Transverse colon (tissue), 4 donors: ENCODE results near the gene GCC2.

Source experiments
- EP300 ChIP-seq: sonication (generic); formaldehyde crosslinking; IDR thresholded peaks from one replicate; pipeline ENCODE4 v1.6.1; 2017; ENCODE audit warnings: antibody characterized with exemption, low read depth
- POLR2A ChIP-seq: fragments of 450-650 bp; IDR thresholded peaks from one replicate; pipeline ENCODE4 v1.6.1; 2016; ENCODE audit warnings: antibody characterized with exemption, mild to moderate bottlenecking, moderate library complexity
- POLR2AphosphoS5 ChIP-seq, 3 donors: sonication (generic); formaldehyde crosslinking; IDR thresholded peaks; one replicate each; pipeline ENCODE4 v1.6.1; 2016; ENCODE audit warnings: antibody characterized with exemption in 3 of 3
- TF ChIP-seq, protein P1 (sequence below), 5 experiments: fragments of 200-600 bp in 3 of 5; fragments of 450-650 bp in 2 of 5; sonication (generic) in 3 of 5; IDR thresholded peaks; 1 replicate in 2 of 5; 2 replicates in 3 of 5; pipeline ENCODE4 v1.5.1; 2016 to 2017; ENCODE audit warnings: antibody characterized with exemption in 5 of 5, inconsistent platforms in 3 of 5, mild to moderate bottlenecking in 2 of 5, moderate library complexity in 1 of 5

DNA sequence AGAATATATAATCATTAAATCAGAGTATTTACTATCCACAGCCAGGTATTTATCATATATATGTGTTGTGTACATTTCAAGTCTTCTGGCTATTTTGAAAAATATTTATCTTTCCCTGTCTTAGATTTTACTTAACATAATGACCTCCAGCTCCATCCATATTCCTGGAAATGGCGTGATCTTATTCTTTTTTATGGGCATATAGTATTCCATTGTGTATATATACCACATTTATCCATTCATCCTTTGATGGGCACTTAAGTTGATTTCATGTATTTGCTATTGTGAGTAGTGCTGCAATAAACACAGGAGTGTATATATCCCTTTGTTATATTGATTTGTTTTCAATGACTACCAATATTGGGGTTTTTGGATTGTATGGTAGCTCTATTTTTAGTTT is 6.6 kb downstream of the GCC2 start:
- TF ChIP-seq EP300 (no peak), POLR2A (no peak), POLR2AphosphoS5 (IDR thresholded peaks at IDR 0.05) (no peak)
- TF ChIP-seq, protein P1, sequence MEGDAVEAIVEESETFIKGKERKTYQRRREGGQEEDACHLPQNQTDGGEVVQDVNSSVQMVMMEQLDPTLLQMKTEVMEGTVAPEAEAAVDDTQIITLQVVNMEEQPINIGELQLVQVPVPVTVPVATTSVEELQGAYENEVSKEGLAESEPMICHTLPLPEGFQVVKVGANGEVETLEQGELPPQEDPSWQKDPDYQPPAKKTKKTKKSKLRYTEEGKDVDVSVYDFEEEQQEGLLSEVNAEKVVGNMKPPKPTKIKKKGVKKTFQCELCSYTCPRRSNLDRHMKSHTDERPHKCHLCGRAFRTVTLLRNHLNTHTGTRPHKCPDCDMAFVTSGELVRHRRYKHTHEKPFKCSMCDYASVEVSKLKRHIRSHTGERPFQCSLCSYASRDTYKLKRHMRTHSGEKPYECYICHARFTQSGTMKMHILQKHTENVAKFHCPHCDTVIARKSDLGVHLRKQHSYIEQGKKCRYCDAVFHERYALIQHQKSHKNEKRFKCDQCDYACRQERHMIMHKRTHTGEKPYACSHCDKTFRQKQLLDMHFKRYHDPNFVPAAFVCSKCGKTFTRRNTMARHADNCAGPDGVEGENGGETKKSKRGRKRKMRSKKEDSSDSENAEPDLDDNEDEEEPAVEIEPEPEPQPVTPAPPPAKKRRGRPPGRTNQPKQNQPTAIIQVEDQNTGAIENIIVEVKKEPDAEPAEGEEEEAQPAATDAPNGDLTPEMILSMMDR (IDR thresholded peaks at IDR 0.05), result no peak
